Upper lobe of left lung (tissue), 6 donors: ENCODE measurements around the gene AFAP1L2. TPM values are rescaled to one million over a fixed set of nuclear protein-coding genes. Genes with fewer than 3 reads are reported as not detected.

Source experiments
- ATAC-seq, 2 donors: fragments of 200-7000 bp; cut with Tn5 transposase; one replicate each; pipeline ENCODE4 v1.9.1; 2022; ENCODE audit warnings: mild to moderate bottlenecking in 2 of 2, moderate library complexity in 2 of 2; ENCODE audit not compliant: low FRiP score in 2 of 2
- DNase-seq, 2 donors: peaks; one replicate each; pipeline ENCODE4 v3.0.0-alpha.2; 2019 to 2020
- H3K27ac ChIP-seq, 4 donors: fragments of 200-600 bp; sonication (generic); one replicate each; pipeline ENCODE4 v1.5.1; 2016 to 2019
- H3K27me3 ChIP-seq, 4 donors: fragments of 200-600 bp; sonication (generic); one replicate each; pipeline ENCODE4 v1.5.1; 2017 to 2019
- H3K36me3 ChIP-seq, 4 donors: fragments of 200-600 bp; sonication (generic); one replicate each; pipeline ENCODE4 v1.5.1; 2016 to 2019
- H3K4me1 ChIP-seq, 4 donors: fragments of 200-600 bp; sonication (generic); one replicate each; pipeline ENCODE4 v1.5.1; 2018 to 2019
- H3K4me3 ChIP-seq, 4 donors: fragments of 200-600 bp; sonication (generic); one replicate each; pipeline ENCODE4 v1.5.1; 2017 to 2019; ENCODE audit warnings: mild to moderate bottlenecking in 2 of 4, moderate library complexity in 1 of 4
- H3K9me3 ChIP-seq, 4 donors: fragments of 200-600 bp; sonication (generic); one replicate each; pipeline ENCODE4 v1.5.1; 2018 to 2019
- EP300 ChIP-seq, 4 donors: sonication (generic); formaldehyde crosslinking; IDR thresholded peaks; one replicate each; pipeline ENCODE4 v1.5.1; 2017; ENCODE audit warnings: antibody characterized with exemption in 4 of 4, control low read depth in 2 of 4
- POLR2A ChIP-seq, 4 donors: fragments of 450-650 bp; IDR thresholded peaks; one replicate each; pipeline ENCODE4 v1.5.1; 2016 to 2017; ENCODE audit warnings: antibody characterized with exemption in 4 of 4, mild to moderate bottlenecking in 2 of 4
- POLR2AphosphoS5 ChIP-seq, 2 donors: sonication (generic); formaldehyde crosslinking; IDR thresholded peaks; one replicate each; pipeline ENCODE4 v1.5.1; 2017; ENCODE audit warnings: antibody characterized with exemption in 2 of 2
- WGBS, 2 donors: methylation state at CpG; one replicate each; pipeline ENCODE4 v1.1.5; 2017 to 2018; 5-methylcytosine and 5-hydroxymethylcytosine counted together
- total RNA-seq, 6 donors: library from RNA; depleted of rRNA in 4 of 6; stranded (reverse); fragments of >200 nt in 4 of 6; gene quantifications; one replicate each; pipeline versions ENCODE4 v1.1.0 to v1.2.1, GENCODE V29; 2016 to 2021
- TF ChIP-seq, protein P1 (sequence below), 6 experiments: fragments of 450-650 bp in 4 of 6; fragments of 200-600 bp in 2 of 6; sonication (generic) in 2 of 6; IDR thresholded peaks; one replicate each; pipeline ENCODE4 v1.5.1; 2016 to 2019; ENCODE audit warnings: antibody characterized with exemption in 6 of 6
- donor health status: DM: no; HTN: no; CAD: no; lungs with moderate emphysema.
- donor health status: DM: no; HTN: yes; CAD: no; lungs with severe emphysema.

AFAP1L2 gene
- total RNA-seq, 6 donors from 2014 or later: 2.3 to 9.6 (median 3.4) TPM

DNA sequence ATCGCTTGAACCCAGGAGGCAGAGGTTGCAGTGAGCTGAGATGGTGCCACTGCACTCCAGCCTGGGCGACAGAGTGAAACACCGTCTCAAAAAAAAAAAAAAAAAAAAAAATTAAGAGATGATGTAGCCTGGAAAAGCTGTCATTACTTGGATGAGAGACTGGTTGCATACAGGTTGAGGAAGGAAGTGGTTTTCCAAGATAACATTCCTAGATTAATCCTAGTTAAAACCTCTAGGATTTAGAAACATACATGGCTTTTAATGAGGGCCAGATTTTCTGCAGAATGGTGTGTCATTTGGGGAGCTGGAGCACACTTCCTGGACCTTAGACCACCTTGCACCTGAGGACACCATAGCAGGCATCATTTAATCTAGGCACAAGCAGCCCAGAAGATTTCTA lies 147.5 kb downstream of the AFAP1L2 start:
- Histone ChIP-seq H3K4me3 (no peak overlapping the region), H3K27ac (no peak overlapping the region), H3K27me3 (no peaks in the 10 kb centered on the region), H3K4me1 (peaks cover 17 to 38% (median 23%) of the 10 kb centered on the region in 4 donors), H3K36me3 (no peaks in the 10 kb centered on the region), H3K9me3 (no peaks in the 10 kb centered on the region)
- ATAC-seq (no peak), DNase-seq (no peak)
- TF ChIP-seq POLR2AphosphoS5 (IDR thresholded peaks at IDR 0.05) (no peak), EP300 (IDR thresholded peaks at IDR 0.05) (no peak), POLR2A (IDR thresholded peaks at IDR 0.05) (no peak)
- TF ChIP-seq, protein P1, sequence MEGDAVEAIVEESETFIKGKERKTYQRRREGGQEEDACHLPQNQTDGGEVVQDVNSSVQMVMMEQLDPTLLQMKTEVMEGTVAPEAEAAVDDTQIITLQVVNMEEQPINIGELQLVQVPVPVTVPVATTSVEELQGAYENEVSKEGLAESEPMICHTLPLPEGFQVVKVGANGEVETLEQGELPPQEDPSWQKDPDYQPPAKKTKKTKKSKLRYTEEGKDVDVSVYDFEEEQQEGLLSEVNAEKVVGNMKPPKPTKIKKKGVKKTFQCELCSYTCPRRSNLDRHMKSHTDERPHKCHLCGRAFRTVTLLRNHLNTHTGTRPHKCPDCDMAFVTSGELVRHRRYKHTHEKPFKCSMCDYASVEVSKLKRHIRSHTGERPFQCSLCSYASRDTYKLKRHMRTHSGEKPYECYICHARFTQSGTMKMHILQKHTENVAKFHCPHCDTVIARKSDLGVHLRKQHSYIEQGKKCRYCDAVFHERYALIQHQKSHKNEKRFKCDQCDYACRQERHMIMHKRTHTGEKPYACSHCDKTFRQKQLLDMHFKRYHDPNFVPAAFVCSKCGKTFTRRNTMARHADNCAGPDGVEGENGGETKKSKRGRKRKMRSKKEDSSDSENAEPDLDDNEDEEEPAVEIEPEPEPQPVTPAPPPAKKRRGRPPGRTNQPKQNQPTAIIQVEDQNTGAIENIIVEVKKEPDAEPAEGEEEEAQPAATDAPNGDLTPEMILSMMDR (IDR thresholded peaks at IDR 0.05): no peak
- WGBS, 2 donors: 81 to 89% methylated on average over 3 of the region's 3 CpGs

DNA sequence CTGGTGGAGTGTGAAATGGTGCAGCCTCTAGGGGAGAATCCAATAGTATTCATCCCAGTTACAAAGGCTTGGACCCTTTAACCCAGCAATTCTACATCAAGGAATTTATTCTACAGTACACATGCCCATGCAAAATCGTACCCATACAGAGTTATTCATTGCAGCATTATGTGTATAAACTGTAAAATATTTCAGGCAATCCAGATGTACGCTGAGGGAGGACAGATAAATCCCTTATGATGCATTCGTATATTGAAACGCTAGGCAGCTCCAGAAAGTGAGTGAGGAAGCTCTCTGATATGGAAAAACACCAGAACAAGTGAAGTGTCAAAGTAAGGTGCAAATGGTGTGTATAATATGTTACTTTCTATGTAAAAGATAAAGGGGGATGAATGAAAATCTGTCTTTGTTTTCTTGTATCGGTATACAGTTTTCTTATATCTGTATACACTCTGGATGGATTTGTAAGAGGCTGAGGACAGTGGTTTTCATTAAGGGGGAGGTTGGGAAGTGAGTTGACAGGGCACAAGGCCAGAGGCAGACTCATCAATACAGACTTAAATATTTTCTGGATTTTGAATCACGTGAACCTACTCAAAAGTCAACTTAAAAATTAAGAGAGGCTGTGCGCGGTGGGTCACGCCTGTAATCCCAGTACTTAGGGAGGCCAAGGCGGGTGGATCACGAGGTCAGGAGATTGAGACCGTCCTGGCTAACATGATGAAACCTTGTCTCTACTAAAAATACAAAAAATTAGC lies 148.1 kb downstream of the AFAP1L2 start:
- Histone ChIP-seq H3K4me3 (no peak overlapping the region), H3K27ac (no peak overlapping the region), H3K4me1 (peaks cover 16 to 35% (median 22%) of the 10 kb centered on the region in 4 donors), H3K27me3 (no peaks in the 10 kb centered on the region), H3K36me3 (no peaks in the 10 kb centered on the region), H3K9me3 (no peaks in the 10 kb centered on the region)
- ATAC-seq: no peak
- 86 to 87% methylated on average over 12 of the region's 12 CpGs for WGBS, 2 donors
- TF ChIP-seq POLR2AphosphoS5 (IDR thresholded peaks at IDR 0.05) (no peak), EP300 (IDR thresholded peaks at IDR 0.05) (no peak), POLR2A (IDR thresholded peaks at IDR 0.05) (no peak)
- TF ChIP-seq, protein P1 (IDR thresholded peaks at IDR 0.05): no peak
- no peak for DNase-seq

DNA sequence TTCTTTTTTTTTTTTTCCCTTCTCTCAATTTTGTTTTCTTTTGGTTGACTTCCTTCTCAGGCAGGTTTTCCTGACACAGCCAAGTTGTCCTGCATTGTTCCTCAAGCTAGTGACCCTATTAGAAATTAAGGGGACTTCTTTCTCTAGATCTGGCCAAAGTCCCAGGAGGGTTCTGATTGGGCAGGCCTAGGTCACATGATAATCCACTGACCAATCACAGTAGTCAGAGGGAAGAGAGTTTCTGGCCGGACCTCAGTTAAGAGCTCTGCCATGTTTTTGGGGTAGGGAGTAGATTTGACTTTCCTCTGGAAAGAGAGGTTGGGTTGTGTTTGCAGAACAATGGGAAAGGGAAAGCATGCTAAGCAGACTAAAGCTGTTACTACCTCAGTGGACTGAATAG lies 149.1 kb downstream of the AFAP1L2 start:
- ATAC-seq: no peak
- no peak overlapping the region for H3K4me3 ChIP-seq
- H3K27ac ChIP-seq: no peak overlapping the region
- no peak for DNase-seq
- TF ChIP-seq EP300 (IDR thresholded peaks at IDR 0.05) (no peak), POLR2A (IDR thresholded peaks at IDR 0.05) (no peak), POLR2AphosphoS5 (IDR thresholded peaks at IDR 0.05) (no peak)
- TF ChIP-seq, protein P1 (IDR thresholded peaks at IDR 0.05): no peak
- H3K4me1 ChIP-seq: peaks cover 7 to 25% (median 15%) of the 10 kb centered on the region in 4 donors
- H3K36me3 ChIP-seq: no peaks in the 10 kb centered on the region
- H3K9me3 ChIP-seq: no peaks in the 10 kb centered on the region
- 91 to 100% methylated on average over 1 of the region's 1 CpG for WGBS, 2 donors
- no peaks in the 10 kb centered on the region for H3K27me3 ChIP-seq

DNA sequence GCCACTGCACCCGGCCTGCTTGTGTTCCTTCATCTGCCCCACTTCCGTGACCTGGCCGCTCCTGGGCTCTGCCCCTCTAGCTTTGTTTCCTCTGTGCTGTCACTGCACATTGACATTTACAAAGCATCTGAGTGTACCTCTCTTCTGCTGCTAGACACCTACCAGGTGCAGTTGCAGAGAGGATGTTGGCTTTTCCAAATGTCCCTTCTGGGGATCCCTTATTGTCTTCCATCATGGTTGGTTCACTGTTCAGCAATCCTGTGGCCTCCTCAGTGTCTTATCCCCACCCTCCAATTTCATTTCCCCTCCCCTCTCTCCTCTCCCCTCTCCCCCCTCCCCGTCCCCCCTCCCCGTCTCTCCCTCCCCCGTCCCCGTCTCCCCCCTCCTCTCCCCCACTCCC lies 151.4 kb downstream of the AFAP1L2 start:
- DNase-seq: no peak
- WGBS, 2 donors: 70 to 73% methylated on average over 4 of the region's 7 CpGs
- no peak for ATAC-seq

More for the DNA sequence above, 151.4 kb downstream of the AFAP1L2 start:
- H3K27ac ChIP-seq: no peak overlapping the region
- H3K36me3 ChIP-seq: no peaks in the 10 kb centered on the region
- H3K4me3 ChIP-seq: no peak overlapping the region
- H3K27me3 ChIP-seq: no peaks in the 10 kb centered on the region
- H3K9me3 ChIP-seq: no peaks in the 10 kb centered on the region
- peaks cover 0 to 9% (median 4%) of the 10 kb centered on the region in 4 donors for H3K4me1 ChIP-seq
- TF ChIP-seq POLR2A (IDR thresholded peaks at IDR 0.05): no peak
- no peak for TF ChIP-seq POLR2AphosphoS5 (IDR thresholded peaks at IDR 0.05)
- TF ChIP-seq, protein P1 (IDR thresholded peaks at IDR 0.05): no peak
- TF ChIP-seq EP300 (IDR thresholded peaks at IDR 0.05): no peak
